Mucosa of descending colon (tissue), 3 donors: ENCODE results near the gene LYPD6B. TPM values are rescaled to one million over a fixed set of nuclear protein-coding genes. Genes with fewer than 3 reads are reported as not detected.

ENCODE experiments used
- ATAC-seq: fragments of 200-7000 bp; cut with Tn5 transposase; one replicate; pipeline ENCODE4 v1.9.1; 2020; ENCODE audit warnings: mild to moderate bottlenecking, moderate library complexity
- DNase-seq, 3 donors: peaks; one replicate each; pipeline ENCODE4 v3.0.0-alpha.2; 2020
- H3K36me3 ChIP-seq: fragments of 200-600 bp; one replicate; pipeline ENCODE4 v1.8.0; 2021; ENCODE audit warnings: low read depth, mild to moderate bottlenecking
- H3K4me1 ChIP-seq: fragments of 200-600 bp; one replicate; pipeline ENCODE4 v1.8.0; 2021; ENCODE audit warnings: low read depth, mild to moderate bottlenecking
- H3K4me3 ChIP-seq: fragments of 200-600 bp; one replicate; pipeline ENCODE4 v1.8.0; 2021; ENCODE audit warnings: mild to moderate bottlenecking
- H3K9me3 ChIP-seq: fragments of 200-600 bp; one replicate; pipeline ENCODE4 v1.8.0; 2021; ENCODE audit warnings: mild to moderate bottlenecking
- CTCF ChIP-seq: fragments of 200-600 bp; IDR thresholded peaks from one replicate; pipeline ENCODE4 v1.8.0; 2022; ENCODE audit warnings: antibody characterized with exemption, mild to moderate bottlenecking
- intact Hi-C, 2 donors: fragments of 100-400 bp; cut with DNase I in 1 of 2; cut with micrococcal nuclease in 1 of 2; formaldehyde crosslinking; loops; one replicate each; pipeline versions ENCODE4 v1.11.0 to v1.11.1; 2022; cut with DNase I, micrococcal nuclease
- total RNA-seq, 3 donors: library from RNA; stranded (reverse); fragmentation: NEBNext Ultra II Directional in 2 of 3; extraction: Animal tissue kit (Norgen Biotek cat#: 25700) in 2 of 3; gene quantifications; one replicate each; pipeline versions ENCODE4 v1.2.1 to v1.2.4, GENCODE V29; 2021 to 2023
- donor health status: DM: no; HTN: no; CAD: no; lungs with moderate emphysema.
- donor health status: DM: no; HTN: no; CAD: no.
- donor health status: DM: no; HTN: yes; CAD: no.

The LYPD6B gene
- total RNA-seq, 3 donors from 2014 or later: 0.28 to 1.7 (median 1.1) TPM

- Histone ChIP-seq H3K36me3 (no peaks in the 10 kb centered on the region), H3K9me3 (no peaks in the 10 kb centered on the region), H3K4me1 (peaks cover 6% of the 10 kb centered on the region), H3K4me3 (no peak overlapping the region)
- TF ChIP-seq CTCF: no peak
- peak; percentile 86 for ATAC-seq
- DNase-seq: peak; percentile 49 to 60 (median 50)
- intact Hi-C loops: no loop called here
Measured at GRCh38 chr2:149020432-149020851, 18.1 kb upstream of the LYPD6B start.

GRCh38 chr2:149021271-149021719 lies 17.2 kb upstream of the LYPD6B start:
- intact Hi-C loops: no loop called here
- no peak for TF ChIP-seq CTCF

GRCh38 chr2:149021761-149022160 lies 16.7 kb upstream of the LYPD6B start:
- no peak for TF ChIP-seq CTCF
- Histone ChIP-seq H3K4me1 (peaks cover 6% of the 10 kb centered on the region), H3K9me3 (no peaks in the 10 kb centered on the region), H3K4me3 (no peak overlapping the region), H3K36me3 (no peaks in the 10 kb centered on the region)
- ATAC-seq (no peak), DNase-seq (no peak)
- intact Hi-C loops: no loop called here

More at GRCh38 chr2:149021271-149021719, 17.2 kb upstream of the LYPD6B start:
- ATAC-seq: no peak
- Histone ChIP-seq H3K4me3 (no peak overlapping the region), H3K36me3 (no peaks in the 10 kb centered on the region), H3K4me1 (peaks cover 6% of the 10 kb centered on the region), H3K9me3 (no peaks in the 10 kb centered on the region)
- no peak for DNase-seq

- no peak for TF ChIP-seq CTCF
- no peaks in the 10 kb centered on the region for H3K9me3 ChIP-seq
- H3K4me1 ChIP-seq: peaks cover 6% of the 10 kb centered on the region
- no peaks in the 10 kb centered on the region for H3K36me3 ChIP-seq
- intact Hi-C loops: no loop called here
- ATAC-seq (no peak), DNase-seq (no peak)
- H3K4me3 ChIP-seq: no peak overlapping the region
Measured at GRCh38 chr2:149023091-149023490, 15.4 kb upstream of the LYPD6B start.

- ATAC-seq (no peak), DNase-seq (no peak)
- H3K4me3 ChIP-seq: no peak overlapping the region
- no peaks in the 10 kb centered on the region for H3K9me3 ChIP-seq
- no peak for TF ChIP-seq CTCF
- H3K4me1 ChIP-seq: no peaks in the 10 kb centered on the region
- no peaks in the 10 kb centered on the region for H3K36me3 ChIP-seq
- intact Hi-C loops: no loop called here
Measured at GRCh38 chr2:149027590-149028250, 10.8 kb upstream of the LYPD6B start.
